Liver (tissue), 3 donors: ENCODE measurements around the gene COMTD1.
"Not testable (repeated sequence)": the region's sequence is repeated elsewhere in the genome, so short reads cannot be mapped to it uniquely, and the experiment has no call there.

Source experiments
- FOXA1 ChIP-seq: IDR thresholded peaks from 2 replicates; pipeline ENCODE4 v1.6.1; 2016; ENCODE audit warnings: antibody characterized with exemption
- RAD21 ChIP-seq, 2 donors: IDR thresholded peaks; 2 replicates each; pipeline ENCODE4 v1.6.1; 2016; ENCODE audit warnings: antibody characterized with exemption in 2 of 2, mild to moderate bottlenecking in 2 of 2
- RXRA ChIP-seq, 2 donors: IDR thresholded peaks; 2 replicates each; pipeline ENCODE4 v1.6.1; 2017 to 2018; ENCODE audit warnings: antibody characterized with exemption in 2 of 2, mild to moderate bottlenecking in 1 of 2
- SP1 ChIP-seq: IDR thresholded peaks from 2 replicates; pipeline ENCODE4 v1.6.1; 2018; ENCODE audit warnings: antibody characterized with exemption, mild to moderate bottlenecking
- TF ChIP-seq, protein P1 (sequence below): fragments of 150-350 bp; IDR thresholded peaks from 2 replicates; pipeline ENCODE4 v1.5.1; 2017; ENCODE audit warnings: improper control_type of control experiment, low read depth, low read length; ENCODE audit not compliant: missing input control
- TF ChIP-seq, protein P2 (sequence below): IDR thresholded peaks from 2 replicates; pipeline ENCODE4 v1.6.1; 2016; ENCODE audit warnings: antibody characterized with exemption
- TF ChIP-seq, protein P3 (sequence below): IDR thresholded peaks from 2 replicates; pipeline ENCODE4 v1.6.1; 2016; ENCODE audit warnings: antibody characterized with exemption, mild to moderate bottlenecking
- donor health status: healthy.
- donor health status: healthy.

DNA sequence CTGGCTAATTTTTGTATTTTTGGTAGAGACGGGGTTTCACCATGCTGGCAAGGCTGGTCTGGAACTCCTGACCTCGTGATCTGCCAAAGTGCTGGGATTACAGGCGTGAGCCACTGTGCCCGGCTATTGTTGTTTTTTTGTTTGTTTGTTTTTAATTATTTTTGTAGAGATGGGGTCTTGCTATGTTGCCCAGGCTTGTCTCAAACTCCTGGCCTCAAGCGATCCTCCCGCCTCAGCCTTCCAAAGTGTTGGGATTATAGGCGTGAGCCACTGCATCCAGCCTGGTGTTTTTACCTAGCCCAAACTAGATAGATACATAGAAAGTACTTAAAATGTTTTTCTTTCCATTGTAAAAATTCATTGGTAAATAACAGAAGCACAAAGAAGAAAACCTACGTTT lies 14.3 kb downstream of the COMTD1 start:
- TF ChIP-seq RXRA (IDR thresholded peaks at IDR 0.05); SP1; RAD21 (IDR thresholded peaks at IDR 0.05); FOXA1: not testable (repeated sequence)
- TF ChIP-seq, protein P1, sequence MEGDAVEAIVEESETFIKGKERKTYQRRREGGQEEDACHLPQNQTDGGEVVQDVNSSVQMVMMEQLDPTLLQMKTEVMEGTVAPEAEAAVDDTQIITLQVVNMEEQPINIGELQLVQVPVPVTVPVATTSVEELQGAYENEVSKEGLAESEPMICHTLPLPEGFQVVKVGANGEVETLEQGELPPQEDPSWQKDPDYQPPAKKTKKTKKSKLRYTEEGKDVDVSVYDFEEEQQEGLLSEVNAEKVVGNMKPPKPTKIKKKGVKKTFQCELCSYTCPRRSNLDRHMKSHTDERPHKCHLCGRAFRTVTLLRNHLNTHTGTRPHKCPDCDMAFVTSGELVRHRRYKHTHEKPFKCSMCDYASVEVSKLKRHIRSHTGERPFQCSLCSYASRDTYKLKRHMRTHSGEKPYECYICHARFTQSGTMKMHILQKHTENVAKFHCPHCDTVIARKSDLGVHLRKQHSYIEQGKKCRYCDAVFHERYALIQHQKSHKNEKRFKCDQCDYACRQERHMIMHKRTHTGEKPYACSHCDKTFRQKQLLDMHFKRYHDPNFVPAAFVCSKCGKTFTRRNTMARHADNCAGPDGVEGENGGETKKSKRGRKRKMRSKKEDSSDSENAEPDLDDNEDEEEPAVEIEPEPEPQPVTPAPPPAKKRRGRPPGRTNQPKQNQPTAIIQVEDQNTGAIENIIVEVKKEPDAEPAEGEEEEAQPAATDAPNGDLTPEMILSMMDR, result not testable (repeated sequence)
- TF ChIP-seq, protein P2, sequence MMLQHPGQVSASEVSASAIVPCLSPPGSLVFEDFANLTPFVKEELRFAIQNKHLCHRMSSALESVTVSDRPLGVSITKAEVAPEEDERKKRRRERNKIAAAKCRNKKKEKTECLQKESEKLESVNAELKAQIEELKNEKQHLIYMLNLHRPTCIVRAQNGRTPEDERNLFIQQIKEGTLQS, result not testable (repeated sequence)
- TF ChIP-seq, protein P3, sequence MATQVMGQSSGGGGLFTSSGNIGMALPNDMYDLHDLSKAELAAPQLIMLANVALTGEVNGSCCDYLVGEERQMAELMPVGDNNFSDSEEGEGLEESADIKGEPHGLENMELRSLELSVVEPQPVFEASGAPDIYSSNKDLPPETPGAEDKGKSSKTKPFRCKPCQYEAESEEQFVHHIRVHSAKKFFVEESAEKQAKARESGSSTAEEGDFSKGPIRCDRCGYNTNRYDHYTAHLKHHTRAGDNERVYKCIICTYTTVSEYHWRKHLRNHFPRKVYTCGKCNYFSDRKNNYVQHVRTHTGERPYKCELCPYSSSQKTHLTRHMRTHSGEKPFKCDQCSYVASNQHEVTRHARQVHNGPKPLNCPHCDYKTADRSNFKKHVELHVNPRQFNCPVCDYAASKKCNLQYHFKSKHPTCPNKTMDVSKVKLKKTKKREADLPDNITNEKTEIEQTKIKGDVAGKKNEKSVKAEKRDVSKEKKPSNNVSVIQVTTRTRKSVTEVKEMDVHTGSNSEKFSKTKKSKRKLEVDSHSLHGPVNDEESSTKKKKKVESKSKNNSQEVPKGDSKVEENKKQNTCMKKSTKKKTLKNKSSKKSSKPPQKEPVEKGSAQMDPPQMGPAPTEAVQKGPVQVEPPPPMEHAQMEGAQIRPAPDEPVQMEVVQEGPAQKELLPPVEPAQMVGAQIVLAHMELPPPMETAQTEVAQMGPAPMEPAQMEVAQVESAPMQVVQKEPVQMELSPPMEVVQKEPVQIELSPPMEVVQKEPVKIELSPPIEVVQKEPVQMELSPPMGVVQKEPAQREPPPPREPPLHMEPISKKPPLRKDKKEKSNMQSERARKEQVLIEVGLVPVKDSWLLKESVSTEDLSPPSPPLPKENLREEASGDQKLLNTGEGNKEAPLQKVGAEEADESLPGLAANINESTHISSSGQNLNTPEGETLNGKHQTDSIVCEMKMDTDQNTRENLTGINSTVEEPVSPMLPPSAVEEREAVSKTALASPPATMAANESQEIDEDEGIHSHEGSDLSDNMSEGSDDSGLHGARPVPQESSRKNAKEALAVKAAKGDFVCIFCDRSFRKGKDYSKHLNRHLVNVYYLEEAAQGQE, result not testable (repeated sequence)
